Measurements from ENCODE around the gene KCNC1.

The KCNC1 gene

DNA sequence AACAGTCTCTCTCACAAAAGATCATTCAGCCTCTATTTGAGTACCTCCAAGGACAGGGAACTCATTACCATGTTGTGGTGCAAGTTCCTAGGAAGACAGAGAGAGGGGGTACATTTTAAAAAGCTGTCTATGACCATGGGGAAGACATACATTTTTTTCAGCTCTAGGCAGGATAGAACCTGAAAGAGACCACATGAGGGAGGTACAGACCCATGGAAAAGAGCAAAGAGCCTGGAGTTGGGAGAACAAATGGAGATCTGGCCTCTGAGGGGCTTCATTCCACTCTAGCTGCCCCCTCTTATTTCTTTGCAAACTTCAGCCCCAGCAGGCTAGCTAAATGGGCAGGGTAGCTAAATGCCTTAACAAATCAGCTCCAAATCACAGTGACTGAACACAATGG is 36.3 kb downstream of the KCNC1 start:
- peaks cover 48% of the 10 kb centered on the region for H3K4me1 ChIP-seq
- no peaks in the 10 kb centered on the region for H3K36me3 ChIP-seq
- H4K20me1 ChIP-seq, result no peaks in the 10 kb centered on the region
- no peak for TF ChIP-seq Cebpa-rat (IDR thresholded peaks at IDR 0.05)
- H3K27me3 ChIP-seq, result no peaks in the 10 kb centered on the region
- H3K27ac ChIP-seq, result no peak overlapping the region
- H3K9me3 ChIP-seq, result no peaks in the 10 kb centered on the region
- no peak overlapping the region for H3K9ac ChIP-seq
- no peak overlapping the region for H3K4me2 ChIP-seq
- H3K4me3 ChIP-seq, result no peak overlapping the region

DNA sequence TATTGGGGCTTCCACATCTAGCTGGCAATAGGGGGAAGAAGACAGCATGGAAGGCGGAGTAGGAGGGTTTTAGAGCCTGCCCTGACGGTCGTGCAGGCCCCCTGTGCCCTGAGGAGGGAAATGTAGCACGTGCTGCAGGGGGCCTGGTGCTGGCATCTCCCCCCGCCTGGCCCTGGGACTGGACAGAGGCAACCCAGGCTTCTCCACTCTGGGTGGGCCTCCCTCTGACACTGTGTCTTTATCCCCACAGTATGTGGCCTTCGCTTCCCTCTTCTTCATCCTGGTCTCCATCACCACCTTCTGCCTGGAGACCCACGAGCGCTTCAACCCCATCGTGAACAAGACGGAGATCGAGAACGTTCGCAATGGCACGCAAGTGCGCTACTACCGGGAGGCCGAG is 36.8 kb downstream of the KCNC1 start:
- Histone ChIP-seq H3K9me3 (no peaks in the 10 kb centered on the region), H3K27ac (no peak overlapping the region), H3K36me3 (no peaks in the 10 kb centered on the region), H4K20me1 (no peaks in the 10 kb centered on the region), H3K9ac (no peak overlapping the region), H3K27me3 (no peaks in the 10 kb centered on the region), H3K4me2 (no peak overlapping the region), H3K4me3 (no peak overlapping the region), H3K4me1 (peaks cover 48% of the 10 kb centered on the region)
- TF ChIP-seq Cebpa-rat (IDR thresholded peaks at IDR 0.05), result no peak

DNA sequence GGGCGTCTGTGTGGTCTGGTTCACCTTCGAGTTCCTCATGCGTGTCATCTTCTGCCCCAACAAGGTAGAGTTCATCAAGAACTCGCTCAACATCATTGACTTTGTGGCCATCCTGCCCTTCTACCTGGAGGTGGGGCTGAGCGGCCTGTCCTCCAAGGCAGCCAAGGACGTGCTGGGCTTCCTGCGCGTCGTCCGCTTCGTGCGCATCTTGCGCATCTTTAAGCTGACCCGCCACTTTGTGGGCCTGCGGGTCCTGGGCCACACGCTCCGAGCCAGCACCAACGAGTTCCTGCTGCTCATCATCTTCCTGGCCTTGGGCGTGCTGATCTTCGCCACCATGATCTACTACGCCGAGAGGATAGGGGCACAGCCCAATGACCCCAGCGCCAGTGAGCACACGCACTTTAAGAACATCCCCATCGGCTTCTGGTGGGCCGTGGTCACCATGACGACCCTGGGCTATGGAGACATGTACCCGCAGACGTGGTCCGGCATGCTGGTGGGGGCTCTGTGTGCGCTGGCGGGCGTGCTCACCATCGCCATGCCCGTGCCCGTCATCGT is 37.3 kb downstream of the KCNC1 start:
- H3K9ac ChIP-seq, result no peak overlapping the region
- no peak overlapping the region for H3K4me3 ChIP-seq
- H3K36me3 ChIP-seq, result no peaks in the 10 kb centered on the region
- TF ChIP-seq Cebpa-rat (IDR thresholded peaks at IDR 0.05), result no peak
- H3K4me1 ChIP-seq, result peaks cover 48% of the 10 kb centered on the region
- no peaks in the 10 kb centered on the region for H3K27me3 ChIP-seq
- no peaks in the 10 kb centered on the region for H3K9me3 ChIP-seq
- no peak overlapping the region for H3K4me2 ChIP-seq
- no peaks in the 10 kb centered on the region for H4K20me1 ChIP-seq
- H3K27ac ChIP-seq, result no peak overlapping the region

DNA sequence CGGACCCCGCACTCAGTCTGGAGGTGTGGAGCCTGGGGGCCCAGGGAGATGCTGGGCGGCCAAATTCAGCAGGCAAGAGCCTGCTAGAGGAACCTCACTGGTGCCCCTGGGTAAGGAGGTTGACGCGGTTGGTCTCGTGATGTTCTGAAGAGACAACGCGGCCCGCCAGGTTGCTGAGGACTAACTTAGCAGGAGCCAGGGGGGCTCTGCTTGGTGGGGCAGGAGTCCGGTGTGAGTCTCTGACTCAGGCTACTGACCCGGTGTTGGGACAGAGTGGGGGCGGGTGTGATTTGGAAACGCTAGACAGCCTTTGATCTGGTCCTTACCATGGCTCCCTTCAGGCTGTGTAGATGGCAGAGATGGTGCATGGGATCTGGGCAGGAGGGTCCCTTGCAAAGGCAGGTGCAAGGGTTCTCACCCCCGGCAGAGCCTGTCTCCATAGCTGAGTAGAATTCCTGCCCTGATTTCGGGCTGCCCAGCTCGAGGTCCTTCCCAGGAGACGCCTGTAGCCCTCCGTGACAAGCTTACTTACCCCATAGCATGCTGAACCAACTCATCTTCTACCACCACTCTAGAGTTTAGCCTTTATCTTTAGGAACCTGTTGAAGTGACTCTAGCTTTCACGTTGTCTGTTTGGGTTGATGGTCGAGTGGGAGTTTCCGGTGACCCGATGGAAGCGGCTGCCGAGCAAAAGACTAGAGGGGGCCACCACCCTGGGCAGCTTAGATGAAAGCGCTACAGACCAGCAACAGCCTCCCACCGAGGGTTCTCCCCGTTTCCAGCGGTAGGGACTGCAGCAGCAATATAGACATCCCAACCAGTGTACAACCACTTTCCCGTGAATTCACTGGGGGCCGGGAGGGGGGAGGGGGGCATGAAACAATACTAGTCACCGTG is 38.4 kb downstream of the KCNC1 start:
- Histone ChIP-seq H3K27ac (no peak overlapping the region), H3K27me3 (no peaks in the 10 kb centered on the region)

DNA sequence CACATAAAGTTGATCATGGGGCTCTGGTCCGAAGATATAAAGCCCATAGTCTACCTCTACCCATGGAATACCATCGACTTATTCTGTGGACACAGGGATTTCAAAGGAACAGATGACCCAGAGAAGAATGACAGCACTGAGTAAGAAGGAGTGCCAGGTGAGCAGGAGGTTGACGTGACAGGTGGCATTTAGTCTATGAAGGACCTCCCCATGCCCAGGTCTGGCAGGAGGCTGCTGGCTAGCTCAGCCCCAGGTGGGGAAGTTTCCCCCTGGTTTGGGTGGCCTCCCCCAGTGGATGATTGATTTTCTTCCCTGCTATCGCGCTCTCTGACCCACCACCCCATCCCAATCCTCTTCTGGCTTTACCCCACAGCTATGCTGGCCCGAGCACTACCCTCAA is 39.1 kb downstream of the KCNC1 start:
- H3K9ac ChIP-seq, result no peak overlapping the region
- H3K9me3 ChIP-seq, result no peaks in the 10 kb centered on the region
- TF ChIP-seq Cebpa-rat (IDR thresholded peaks at IDR 0.05), result no peak
- H4K20me1 ChIP-seq, result no peaks in the 10 kb centered on the region
- H3K4me3 ChIP-seq, result no peak overlapping the region
- H3K27me3 ChIP-seq, result no peaks in the 10 kb centered on the region
- no peaks in the 10 kb centered on the region for H3K36me3 ChIP-seq
- H3K4me1 ChIP-seq, result peaks cover 36% of the 10 kb centered on the region
- no peak overlapping the region for H3K4me2 ChIP-seq
- no peak overlapping the region for H3K27ac ChIP-seq

More for the DNA sequence above, 38.4 kb downstream of the KCNC1 start:
- Histone ChIP-seq H3K36me3 (no peaks in the 10 kb centered on the region), H3K4me2 (no peak overlapping the region), H3K4me1 (peaks cover 43% of the 10 kb centered on the region), H4K20me1 (no peaks in the 10 kb centered on the region), H3K9ac (no peak overlapping the region), H3K9me3 (no peaks in the 10 kb centered on the region), H3K4me3 (no peak overlapping the region)
- TF ChIP-seq Cebpa-rat (IDR thresholded peaks at IDR 0.05), result no peak

DNA sequence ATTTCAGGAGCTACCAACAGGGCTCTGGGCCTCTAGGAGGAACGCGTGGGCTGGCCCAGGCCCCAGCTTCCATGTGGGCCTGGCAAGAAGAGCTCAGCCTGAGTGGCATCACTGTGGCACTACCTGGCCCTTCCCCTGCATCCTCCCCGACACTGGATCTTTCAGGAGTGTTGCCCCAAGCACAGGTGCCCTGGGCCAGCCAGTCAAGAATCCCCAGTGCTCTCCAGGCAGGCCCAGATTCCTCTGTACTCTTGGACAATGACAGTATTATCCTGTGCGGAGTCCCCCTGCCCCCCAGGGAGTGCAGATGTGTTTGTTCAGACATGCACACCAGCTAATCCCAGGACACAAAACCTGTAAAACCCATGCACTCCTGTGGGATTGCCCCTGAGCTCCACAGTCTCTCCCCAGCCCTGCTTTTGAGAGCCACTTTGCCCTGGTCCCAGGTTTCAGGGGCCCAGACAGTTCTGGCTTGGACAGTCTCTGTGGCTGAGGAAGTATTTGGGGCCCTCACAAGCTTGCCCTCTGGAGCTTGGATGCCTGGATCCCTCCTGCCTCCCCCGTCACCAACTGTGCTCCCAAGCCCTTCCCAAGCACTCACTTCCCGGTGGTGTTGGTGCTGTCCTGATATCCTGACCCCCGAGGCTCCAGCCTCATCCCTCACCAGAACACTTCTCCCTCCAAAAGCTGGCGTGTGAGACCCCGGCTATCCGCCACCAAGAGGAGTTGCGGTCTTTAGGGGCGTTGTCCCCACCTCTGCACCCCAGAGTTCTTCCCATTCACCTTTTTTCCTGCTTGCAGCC is 39.9 kb downstream of the KCNC1 start:
- Histone ChIP-seq H3K9me3 (no peaks in the 10 kb centered on the region), H3K9ac (no peak overlapping the region), H3K27ac (no peak overlapping the region), H4K20me1 (no peaks in the 10 kb centered on the region), H3K4me3 (no peak overlapping the region), H3K27me3 (no peaks in the 10 kb centered on the region), H3K4me2 (no peak overlapping the region), H3K36me3 (no peaks in the 10 kb centered on the region), H3K4me1 (peaks cover 32% of the 10 kb centered on the region)
- TF ChIP-seq Cebpa-rat (IDR thresholded peaks at IDR 0.05), result no peak

DNA sequence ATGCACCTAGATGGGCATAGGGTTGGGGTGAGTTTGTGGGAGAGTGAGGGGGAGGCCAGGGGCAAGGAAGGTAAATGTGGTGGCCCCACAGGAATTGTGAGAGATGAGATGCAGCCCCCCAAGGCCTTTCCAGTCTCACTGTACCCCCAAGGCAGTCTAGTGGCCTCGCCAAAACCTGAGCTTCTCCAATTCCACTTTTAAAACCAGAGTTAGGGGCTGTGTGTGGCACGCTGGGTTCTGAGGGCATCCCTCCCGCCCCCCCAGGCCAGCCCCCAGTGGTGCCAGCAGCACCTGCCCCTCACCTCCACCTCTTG is 40.4 kb downstream of the KCNC1 start:
- no peak overlapping the region for H3K4me2 ChIP-seq
- H3K4me1 ChIP-seq, result peaks cover 26% of the 10 kb centered on the region
- no peaks in the 10 kb centered on the region for H4K20me1 ChIP-seq
- H3K4me3 ChIP-seq, result no peak overlapping the region
- no peaks in the 10 kb centered on the region for H3K36me3 ChIP-seq
- no peak overlapping the region for H3K9ac ChIP-seq
- H3K9me3 ChIP-seq, result no peaks in the 10 kb centered on the region
- no peak overlapping the region for H3K27ac ChIP-seq
- TF ChIP-seq Cebpa-rat (IDR thresholded peaks at IDR 0.05), result no peak
- no peaks in the 10 kb centered on the region for H3K27me3 ChIP-seq

DNA sequence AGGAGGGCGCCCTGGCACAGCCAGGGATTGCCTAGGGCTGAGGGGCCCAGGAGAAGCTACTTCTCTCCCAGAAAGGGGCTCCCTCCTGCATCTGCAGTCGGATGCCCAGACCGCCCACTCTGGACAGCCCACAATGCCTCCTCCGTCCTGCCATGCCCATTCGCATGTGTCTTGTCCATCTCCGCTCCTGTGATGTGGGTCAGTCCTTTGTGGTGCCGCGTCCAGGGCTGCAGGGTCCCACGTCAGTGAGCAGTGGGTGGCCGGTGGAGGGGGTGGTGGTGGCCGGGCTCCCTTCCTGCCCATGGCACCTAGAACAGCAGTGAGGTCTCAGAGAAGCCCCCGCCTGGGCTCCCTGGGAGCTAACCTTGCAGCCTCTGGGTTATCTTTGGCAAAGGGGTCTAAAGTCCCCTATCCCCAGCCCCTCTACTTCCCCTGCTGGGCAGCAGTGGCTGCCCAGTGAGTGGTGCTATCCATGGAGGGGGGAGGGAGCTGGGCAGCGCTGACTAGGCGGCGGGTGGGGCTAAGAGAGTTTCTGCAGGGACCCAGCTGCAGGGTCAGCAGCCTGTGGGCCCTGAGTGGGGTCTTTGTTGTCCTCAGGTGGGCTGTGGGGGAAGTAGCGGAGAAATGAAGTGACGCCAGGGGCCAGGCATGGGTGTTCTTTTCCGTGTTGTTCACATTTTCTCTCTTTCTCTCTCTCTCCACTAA is 41.1 kb downstream of the KCNC1 start:
- peak overlapping the region; percentile 64 for H3K4me2 ChIP-seq

DNA sequence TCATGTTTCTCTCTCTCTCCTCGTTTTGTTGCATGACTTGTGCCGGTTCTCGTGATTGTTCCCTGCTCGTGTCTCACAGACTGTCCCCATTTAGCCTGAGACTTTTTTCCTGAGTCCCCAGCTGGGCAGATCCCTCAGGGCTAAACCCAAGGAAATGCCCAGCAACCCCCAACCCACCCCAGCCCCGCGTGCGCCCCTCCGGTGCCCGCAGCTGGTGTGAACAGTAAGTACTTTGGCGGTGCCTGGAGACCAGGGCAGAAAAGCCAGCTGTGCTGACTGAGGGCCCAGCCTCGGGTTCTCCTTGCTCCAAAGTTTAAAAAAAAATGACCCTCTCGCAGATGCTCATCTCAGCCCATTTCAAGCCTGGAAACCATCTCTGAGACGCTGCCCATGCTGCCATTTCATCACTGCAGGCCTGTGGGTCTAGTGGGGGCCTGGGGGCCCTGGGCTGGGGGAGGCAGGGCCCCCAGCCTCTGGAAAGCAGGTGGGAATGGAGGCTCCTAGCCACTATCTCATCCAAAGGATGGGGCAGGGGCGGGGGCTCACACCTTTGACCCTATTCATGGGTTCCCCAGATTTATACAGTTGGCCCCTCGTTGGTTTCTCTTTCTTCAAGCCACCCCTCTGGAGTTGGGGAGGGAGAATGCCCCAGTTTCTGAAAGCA is 41.8 kb downstream of the KCNC1 start:
- no peaks in the 10 kb centered on the region for H3K36me3 ChIP-seq
- H3K9me3 ChIP-seq, result no peaks in the 10 kb centered on the region
- H3K27me3 ChIP-seq, result no peaks in the 10 kb centered on the region
- H3K9ac ChIP-seq, result no peak overlapping the region
- peak overlapping the region; percentile 58; the same call in 1 of the 2 replicates for H3K27ac ChIP-seq
- H3K4me2 ChIP-seq, result peak overlapping the region; percentile 64
- no peak for TF ChIP-seq Cebpa-rat (IDR thresholded peaks at IDR 0.05)
- no peak overlapping the region for H3K4me3 ChIP-seq
- H4K20me1 ChIP-seq, result no peaks in the 10 kb centered on the region
- H3K4me1 ChIP-seq, result peaks cover 23% of the 10 kb centered on the region

More for the DNA sequence above, 41.1 kb downstream of the KCNC1 start:
- H3K9me3 ChIP-seq, result no peaks in the 10 kb centered on the region
- no peak overlapping the region for H3K4me3 ChIP-seq
- no peaks in the 10 kb centered on the region for H3K27me3 ChIP-seq
- H4K20me1 ChIP-seq, result no peaks in the 10 kb centered on the region
- no peak overlapping the region for H3K9ac ChIP-seq
- no peaks in the 10 kb centered on the region for H3K36me3 ChIP-seq
- no peak for TF ChIP-seq Cebpa-rat (IDR thresholded peaks at IDR 0.05)
- H3K27ac ChIP-seq, result peak overlapping the region; percentile 58; the same call in 1 of the 2 replicates
- peaks cover 23% of the 10 kb centered on the region for H3K4me1 ChIP-seq

All from BLaER1 (cell line).